Endothelial cell of umbilical vein (primary cell): ENCODE results near the gene SQSTM1. TPM values are rescaled to one million over a fixed set of nuclear protein-coding genes. Genes with fewer than 3 reads are reported as not detected.

ENCODE experiments used
- BruUV-seq: library from RNA; stranded (reverse); fragments of 400-500 nt; replicated peaks from 2 replicates; lab custom pipeline; 2021; lab: Mats Ljungman, UMichigan
- CTCF ChIA-PET: fragments of 300-600, 350-600 bp; sonication (Branson Sonifier 250); formaldehyde crosslinking; loops from one replicate; lab custom pipeline; 2021; ENCODE audit warnings: antibody characterized with exemption, inconsistent platforms; lab: Charles Lee
- POLR2A ChIA-PET: fragments of 300-600, 350-600 bp; sonication (Branson Sonifier 250); formaldehyde crosslinking; loops from one replicate; lab custom pipeline; 2021; ENCODE audit warnings: antibody characterized with exemption, inconsistent platforms; lab: Charles Lee
- DNase-seq: peaks from one replicate; pipeline ENCODE4 v3.0.0-alpha.2; 2011; ENCODE audit warnings: low read depth, low spot score
- FAIRE-seq: peaks from 2 replicates; lab custom pipeline; 2011; peaks lifted over from hg19 to GRCh38; lab: Jason Lieb, UNC
- H2AFZ ChIP-seq: 2 replicates; pipeline ENCODE4 v1.6.0; 2012; ENCODE audit warnings: low read depth, low read length, control low read depth, inconsistent platforms
- H3K27ac ChIP-seq: 2 replicates; pipeline ENCODE4 v1.5.1; 2011; ENCODE audit warnings: low read depth, mild to moderate bottlenecking, control low read depth, low read length, moderate library complexity; ENCODE audit not compliant: insufficient read depth
- H3K27me3 ChIP-seq, 2 experiments: 2 replicates each; pipeline versions ENCODE4 v1.6.0 to v1.6.1; 2011; ENCODE audit warnings: low read length in 2 of 2, mixed read lengths in 1 of 2; ENCODE audit not compliant: control insufficient read depth in 2 of 2, insufficient read depth in 2 of 2
- H3K36me3 ChIP-seq, 2 experiments: 2 replicates in 1 of 2; 3 replicates in 1 of 2; pipeline ENCODE4 v1.5.1; 2011; ENCODE audit warnings: low read length in 2 of 2, mild to moderate bottlenecking in 1 of 2, moderate library complexity in 1 of 2; ENCODE audit not compliant: control insufficient read depth in 2 of 2, insufficient read depth in 2 of 2; ENCODE audit errors: extremely low read depth in 1 of 2
- H3K4me1 ChIP-seq: 3 replicates; pipeline ENCODE4 v1.5.1; 2011; ENCODE audit warnings: mild to moderate bottlenecking, low read length; ENCODE audit not compliant: control insufficient read depth, insufficient read depth; ENCODE audit errors: extremely low read depth
- H3K4me2 ChIP-seq: 2 replicates; pipeline ENCODE4 v1.6.1; 2011; ENCODE audit warnings: low read length, control low read depth, mixed read lengths; ENCODE audit not compliant: insufficient read depth
- H3K4me3 ChIP-seq, 3 experiments: fragments of 200-600 bp in 1 of 3; sonication (generic), shearing (Covaris generic) in 1 of 3; replicated peaks in 1 of 3; 2 replicates each; pipeline ENCODE4 v1.5.1; 2011 to 2016; ENCODE audit warnings: control low read depth in 3 of 3, low read length in 3 of 3, mild to moderate bottlenecking in 2 of 3, inconsistent platforms in 1 of 3, low read depth in 1 of 3, moderate library complexity in 1 of 3; ENCODE audit not compliant: insufficient read depth in 1 of 3
- H3K79me2 ChIP-seq: 2 replicates; pipeline ENCODE4 v1.6.0; 2012; ENCODE audit warnings: low read length, inconsistent platforms; ENCODE audit not compliant: control insufficient read depth, insufficient read depth
- H3K9ac ChIP-seq: replicated peaks from 2 replicates; pipeline ENCODE3; 2011; ENCODE audit warnings: low read length, control low read depth; ENCODE audit not compliant: insufficient read depth; ENCODE audit errors: extremely low read depth
- H3K9me1 ChIP-seq: replicated peaks from 3 replicates; pipeline ENCODE4 v1.6.0; 2011; ENCODE audit warnings: mild to moderate bottlenecking, low read length; ENCODE audit not compliant: control insufficient read depth, insufficient read depth; ENCODE audit errors: extremely low read depth
- H3K9me3 ChIP-seq: replicated peaks from 2 replicates; pipeline ENCODE4 v1.5.1; 2012; ENCODE audit warnings: low read length, inconsistent platforms; ENCODE audit not compliant: control insufficient read depth, insufficient read depth
- H4K20me1 ChIP-seq: replicated peaks from 2 replicates; pipeline ENCODE3; 2011; ENCODE audit warnings: mild to moderate bottlenecking, low read length; ENCODE audit not compliant: control insufficient read depth, insufficient read depth; ENCODE audit errors: extremely low read depth
- EZH2 ChIP-seq: IDR thresholded peaks from 2 replicates; pipeline ENCODE4 v1.6.1; 2012; ENCODE audit warnings: borderline replicate concordance, low read depth, mild to moderate bottlenecking, moderate library complexity, low read length, inconsistent platforms; ENCODE audit not compliant: severe bottlenecking
- FOS ChIP-seq: IDR thresholded peaks from 2 replicates; pipeline ENCODE4 v1.6.1; 2011; ENCODE audit warnings: mild to moderate bottlenecking, low read length, moderate library complexity, borderline replicate concordance; ENCODE audit not compliant: insufficient read depth
- GATA2 ChIP-seq: IDR thresholded peaks from 2 replicates; pipeline ENCODE4 v1.7.0; 2011; ENCODE audit warnings: low read depth, mild to moderate bottlenecking, moderate library complexity, mixed read lengths, low read length; ENCODE audit not compliant: insufficient read length, insufficient read depth
- JUN ChIP-seq: IDR thresholded peaks from 2 replicates; pipeline ENCODE4 v1.6.1; 2011; ENCODE audit warnings: borderline replicate concordance, low read depth; ENCODE audit not compliant: insufficient read length, insufficient read depth
- MAX ChIP-seq: IDR thresholded peaks from 2 replicates; pipeline ENCODE4 v1.6.1; 2011; ENCODE audit not compliant: insufficient read depth, insufficient read length
- MYC ChIP-seq: IDR thresholded peaks from one replicate; pipeline ENCODE4 v1.6.1; 2011; ENCODE audit warnings: mild to moderate bottlenecking, low read depth, low read length
- POLR2A ChIP-seq: IDR thresholded peaks from 2 replicates; pipeline ENCODE4 v1.6.1; 2012; ENCODE audit warnings: low read depth, mild to moderate bottlenecking, control low read depth, low read length
- POLR2AphosphoS5 ChIP-seq: IDR thresholded peaks from 2 replicates; pipeline ENCODE4 v1.6.1; 2012; ENCODE audit warnings: low read depth, mild to moderate bottlenecking, control low read depth, low read length, moderate library complexity; ENCODE audit not compliant: insufficient read depth
- dilution Hi-C: fragments of 300-500 bp; cut with MboI; formaldehyde crosslinking; loops from one replicate; pipeline ENCODE4 v1.15.0; 2019; ENCODE audit warnings: low sequenced_read_pairs; ENCODE audit not compliant: extremely low pct_ligation_motif_present
- intact Hi-C: fragments of 100-400 bp; cut with micrococcal nuclease; formaldehyde crosslinking; loops from one replicate; pipeline ENCODE4 v1.10.0; 2022
- polyA plus RNA-seq, 4 experiments: library from polyadenylated mRNA; depleted of rRNA in 3 of 4; stranded (reverse) in 3 of 4; unstranded in 1 of 4; fragments of >200 nt; gene quantifications; 2 replicates each; pipeline versions ENCODE4 v1.2.1 to v1.2.3, GENCODE V29; 2011 to 2012; ENCODE audit warnings: missing spikeins in 1 of 4
- total RNA-seq: library from RNA; stranded (reverse); gene quantifications from 2 replicates; pipeline ENCODE4 v1.2.3, GENCODE V29; 2021
- TF ChIP-seq, protein P1 (sequence below), 2 donors: IDR thresholded peaks; 1 replicate in 1 of 2; 2 replicates in 1 of 2; pipeline ENCODE4 v1.5.1; 2011; ENCODE audit warnings: low read length in 2 of 2, mild to moderate bottlenecking in 2 of 2, moderate library complexity in 2 of 2, control low read depth in 1 of 2, inconsistent platforms in 1 of 2, low read depth in 1 of 2; ENCODE audit not compliant: insufficient read depth in 1 of 2; ENCODE audit errors: extremely low read depth in 1 of 2

Gene SQSTM1
- total and polyA plus RNA-seq, 2 donors (not counting 3 experiments of a cell fraction or from before 2014, with no cell fraction given) = 302 to 346 TPM

GRCh38 chr5:179882338-179882737 is 61.6 kb downstream of the SQSTM1 start:
- no TSS peak for BruUV-seq
- Histone ChIP-seq H4K20me1 (no peaks in the 10 kb centered on the region), H3K4me3 (no peak overlapping the region), H3K27me3 (no peaks in the 10 kb centered on the region), H3K4me1 (no peaks in the 10 kb centered on the region), H3K9me3 (peaks cover 8% of the 10 kb centered on the region), H3K9me1 (no peaks in the 10 kb centered on the region), H3K9ac (no peak overlapping the region), H3K4me2 (no peak overlapping the region), H3K36me3 (peaks cover 19 to 46% of the 10 kb centered on the region in 2 experiments), H3K27ac (no peak overlapping the region), H2AFZ (no peak overlapping the region), H3K79me2 (no peaks in the 10 kb centered on the region)
- TF ChIP-seq, protein P1, sequence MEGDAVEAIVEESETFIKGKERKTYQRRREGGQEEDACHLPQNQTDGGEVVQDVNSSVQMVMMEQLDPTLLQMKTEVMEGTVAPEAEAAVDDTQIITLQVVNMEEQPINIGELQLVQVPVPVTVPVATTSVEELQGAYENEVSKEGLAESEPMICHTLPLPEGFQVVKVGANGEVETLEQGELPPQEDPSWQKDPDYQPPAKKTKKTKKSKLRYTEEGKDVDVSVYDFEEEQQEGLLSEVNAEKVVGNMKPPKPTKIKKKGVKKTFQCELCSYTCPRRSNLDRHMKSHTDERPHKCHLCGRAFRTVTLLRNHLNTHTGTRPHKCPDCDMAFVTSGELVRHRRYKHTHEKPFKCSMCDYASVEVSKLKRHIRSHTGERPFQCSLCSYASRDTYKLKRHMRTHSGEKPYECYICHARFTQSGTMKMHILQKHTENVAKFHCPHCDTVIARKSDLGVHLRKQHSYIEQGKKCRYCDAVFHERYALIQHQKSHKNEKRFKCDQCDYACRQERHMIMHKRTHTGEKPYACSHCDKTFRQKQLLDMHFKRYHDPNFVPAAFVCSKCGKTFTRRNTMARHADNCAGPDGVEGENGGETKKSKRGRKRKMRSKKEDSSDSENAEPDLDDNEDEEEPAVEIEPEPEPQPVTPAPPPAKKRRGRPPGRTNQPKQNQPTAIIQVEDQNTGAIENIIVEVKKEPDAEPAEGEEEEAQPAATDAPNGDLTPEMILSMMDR (IDR thresholded peaks at IDR 0.05; ENCODE audit: extremely low read depth in 1 of 2, insufficient read depth in 1 of 2, low read depth in 1 of 2, low read length in 2 of 2) = no peak
- no peak for TF ChIP-seq FOS
- TF ChIP-seq POLR2A = no peak
- TF ChIP-seq GATA2 = no peak
- TF ChIP-seq EZH2 = no peak
- TF ChIP-seq MYC = no peak
- no peak for TF ChIP-seq POLR2AphosphoS5
- no peak for TF ChIP-seq MAX
- TF ChIP-seq JUN = no peak
- ChIA-PET POLR2A (no interaction called here), CTCF (no interaction called here)
- no peak for FAIRE-seq
- intact Hi-C loops = no loop called here
- no peak for DNase-seq
- dilution Hi-C loops = no loop called here
